Bone marrow (tissue), 2 donors: ENCODE results near the gene NPHP4.
A peak's percentile ranks its signal among the peaks of the same experiment; 100 is the strongest.
"Not testable (repeated sequence)": the region's sequence is repeated elsewhere in the genome, so short reads cannot be mapped to it uniquely, and the experiment has no call there.

Experiments
- DNase-seq, 2 donors: peaks; one replicate each; lab custom pipeline; 2025; lab: John Stamatoyannopoulos, UW

NPHP4 gene

DNA sequence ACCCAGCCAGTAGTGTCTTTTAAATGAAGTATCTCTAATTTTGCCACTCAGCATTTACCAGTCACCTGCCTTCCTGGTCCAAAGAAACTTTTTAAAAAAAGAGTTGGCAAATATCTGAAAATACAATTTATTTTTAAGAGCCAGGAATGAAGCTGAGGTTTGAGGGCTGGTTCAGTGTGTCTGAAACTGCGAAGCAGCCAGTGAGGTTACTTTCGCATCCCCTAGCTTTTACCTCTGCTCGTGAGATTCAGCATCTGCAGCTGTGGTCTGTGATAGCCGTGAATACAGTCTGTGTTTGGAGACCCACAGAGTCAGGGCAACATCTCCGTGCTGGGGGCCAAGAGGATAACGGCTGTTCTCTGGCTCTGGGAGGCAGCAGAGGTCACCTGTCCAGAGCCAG lies 32.2 kb upstream of the NPHP4 start:
- no peak for DNase-seq

DNA sequence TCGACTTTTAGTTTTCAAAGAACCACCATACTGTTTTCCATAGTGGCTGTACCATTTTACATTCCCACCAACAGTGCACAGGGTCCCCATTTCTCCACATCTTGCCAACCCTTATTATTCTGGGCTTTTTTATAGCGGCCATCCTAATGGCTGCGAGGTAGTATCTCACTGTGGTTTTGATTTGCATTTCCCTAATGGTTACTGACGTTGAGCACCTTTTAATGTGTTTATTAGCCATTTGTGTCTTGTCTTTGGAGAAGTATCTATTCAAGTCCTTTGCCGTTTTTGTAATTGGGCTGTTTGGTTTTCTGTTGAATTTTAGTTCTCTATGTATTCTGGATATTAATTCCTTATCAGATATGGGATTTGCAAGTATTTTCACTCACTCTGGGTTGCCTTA lies 31.1 kb upstream of the NPHP4 start:
- no peak for DNase-seq

DNA sequence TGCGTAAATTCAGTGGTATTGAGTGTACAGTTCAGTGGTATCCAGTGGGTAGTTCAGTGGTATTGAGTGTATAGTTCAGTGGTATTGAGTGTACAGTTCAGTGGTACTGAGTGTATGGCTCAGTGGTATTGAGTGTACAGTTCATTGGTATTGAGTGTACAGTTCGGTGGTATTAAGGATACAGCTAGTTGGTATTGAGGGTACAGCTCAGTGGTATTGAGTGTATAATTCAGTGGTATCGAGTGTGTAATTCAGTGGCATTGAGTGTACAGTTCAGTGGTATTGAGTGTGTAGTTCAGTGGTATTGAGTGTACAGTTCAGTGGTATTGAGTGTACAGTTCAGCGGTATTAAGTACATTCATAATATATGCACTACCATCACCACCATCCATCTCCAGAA lies 30.0 kb upstream of the NPHP4 start:
- DNase-seq: no peak

DNA sequence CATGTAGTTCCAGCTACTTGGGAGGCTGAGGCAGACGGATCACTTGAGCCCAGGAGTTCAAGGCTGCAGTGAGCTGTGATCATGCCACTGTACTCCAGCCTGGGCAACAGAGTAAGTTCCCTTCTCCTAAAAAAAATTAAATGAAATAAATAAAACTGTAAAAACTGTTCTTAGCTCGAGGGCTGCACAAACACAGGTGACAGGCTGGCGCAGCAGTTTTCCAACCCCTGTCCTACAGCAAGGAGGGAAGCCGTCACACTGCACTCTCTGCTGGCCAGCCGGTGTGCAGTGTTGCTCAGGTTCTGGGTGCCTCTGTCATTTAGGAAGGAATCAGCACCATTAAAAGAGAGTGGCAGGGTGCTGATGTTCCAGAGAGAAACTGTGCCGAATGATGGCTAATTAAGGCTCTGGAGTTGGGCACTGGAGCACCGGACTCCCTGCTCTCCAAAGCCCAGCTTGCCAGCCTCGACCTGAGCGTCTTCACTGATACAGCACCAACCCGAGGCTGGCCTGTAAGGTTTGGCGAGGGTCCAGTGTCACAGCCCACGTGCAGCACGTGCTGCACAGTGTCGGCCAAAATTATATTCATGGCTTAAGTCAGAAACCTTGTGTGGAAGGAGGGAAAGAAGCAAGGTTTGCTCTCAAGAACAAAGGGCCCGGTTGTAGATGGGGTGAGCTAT lies 27.1 kb upstream of the NPHP4 start:
- no peak for DNase-seq

DNA sequence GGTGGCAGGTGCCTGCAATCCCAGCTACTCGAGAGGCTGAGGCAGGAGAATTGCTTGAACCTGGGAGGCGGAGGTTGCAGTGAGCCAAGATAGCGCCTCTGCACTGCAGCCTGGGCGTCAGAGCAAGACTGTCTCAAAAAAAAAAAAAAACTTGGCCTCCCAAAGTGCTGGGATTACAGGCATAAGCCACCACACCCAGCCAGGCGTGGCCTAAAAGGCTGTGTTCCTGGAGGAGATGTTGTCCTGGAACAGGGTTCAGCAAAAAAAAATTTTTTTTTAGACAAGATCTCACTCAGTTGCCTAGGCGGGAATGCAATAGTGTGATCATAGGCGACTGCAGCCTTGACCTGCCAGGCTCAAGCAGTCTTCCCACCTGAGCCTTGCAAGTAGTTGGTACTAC lies 25.4 kb upstream of the NPHP4 start:
- DNase-seq: not testable (repeated sequence)

DNA sequence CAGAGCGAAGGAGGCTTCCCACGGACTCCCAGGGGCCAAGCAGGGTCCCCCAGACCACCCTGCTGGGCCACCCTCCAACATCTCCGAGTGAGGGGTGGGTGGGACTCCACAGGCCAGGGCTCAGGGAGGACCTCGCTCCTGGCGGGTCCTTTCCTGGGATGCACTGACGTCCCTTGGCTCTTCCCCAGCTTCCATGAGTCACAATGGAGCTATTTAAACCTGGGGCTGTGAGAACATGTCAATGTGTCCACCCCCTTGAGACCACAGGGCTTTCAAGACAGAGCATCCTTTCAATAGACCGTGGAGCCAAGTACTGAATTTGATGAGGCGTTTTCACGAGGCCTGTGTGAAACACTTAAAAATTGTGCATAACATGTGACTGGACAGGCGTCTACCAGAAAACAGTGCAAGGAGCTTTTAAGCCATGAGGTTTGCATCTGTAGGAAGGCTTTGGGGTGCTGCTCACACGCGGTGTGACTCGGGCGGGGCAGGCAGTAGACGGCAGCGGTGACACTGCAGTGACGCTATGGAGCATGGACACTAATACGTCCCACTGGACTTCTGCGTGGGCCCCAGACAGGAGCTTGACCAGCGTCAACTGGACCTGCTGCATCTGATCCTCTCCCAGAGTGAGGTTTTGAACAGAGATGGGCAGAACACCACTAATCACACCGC lies 24.1 kb upstream of the NPHP4 start:
- DNase-seq: no peak

DNA sequence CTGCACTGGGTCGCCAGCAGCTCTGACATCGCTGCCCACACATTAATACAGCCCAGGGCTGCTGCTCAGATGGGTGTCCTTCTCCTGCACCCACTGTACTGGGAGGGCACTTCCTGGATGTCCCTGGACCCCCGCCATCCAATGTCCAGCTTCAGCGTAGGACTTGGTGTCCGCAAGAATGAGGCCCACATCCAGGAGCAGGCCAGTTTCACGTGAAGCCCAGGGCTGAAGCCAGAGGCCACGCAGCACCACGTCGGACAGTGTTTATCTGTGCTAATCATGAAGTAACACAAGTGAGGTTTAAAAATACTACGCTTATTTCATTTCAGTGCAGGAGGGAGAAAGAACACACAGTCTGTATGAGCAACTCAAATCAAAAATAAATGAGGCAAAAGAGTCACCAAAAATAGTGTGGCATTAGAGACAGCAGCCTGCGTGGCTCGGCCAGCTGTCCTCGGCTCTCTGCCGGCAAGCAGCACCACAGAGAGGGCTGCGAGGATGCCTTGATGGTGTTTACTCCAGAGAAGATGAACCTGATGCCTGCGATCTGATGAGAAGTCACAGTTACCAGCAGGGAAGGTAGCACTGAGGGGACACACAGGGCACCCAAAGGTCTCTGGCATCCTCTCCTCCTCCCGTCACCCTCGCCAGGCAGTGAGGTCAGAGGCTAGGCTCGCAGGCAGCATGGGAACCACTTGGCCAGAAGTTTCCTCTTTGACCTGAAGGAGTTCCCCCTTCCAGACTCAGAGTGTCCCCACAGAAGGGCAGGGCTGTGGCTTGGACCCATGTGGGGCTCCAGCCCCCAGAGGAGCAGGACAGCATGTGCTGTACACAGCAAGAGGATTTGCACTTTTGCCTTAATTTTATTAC lies 22.1 kb upstream of the NPHP4 start:
- no peak for DNase-seq

DNA sequence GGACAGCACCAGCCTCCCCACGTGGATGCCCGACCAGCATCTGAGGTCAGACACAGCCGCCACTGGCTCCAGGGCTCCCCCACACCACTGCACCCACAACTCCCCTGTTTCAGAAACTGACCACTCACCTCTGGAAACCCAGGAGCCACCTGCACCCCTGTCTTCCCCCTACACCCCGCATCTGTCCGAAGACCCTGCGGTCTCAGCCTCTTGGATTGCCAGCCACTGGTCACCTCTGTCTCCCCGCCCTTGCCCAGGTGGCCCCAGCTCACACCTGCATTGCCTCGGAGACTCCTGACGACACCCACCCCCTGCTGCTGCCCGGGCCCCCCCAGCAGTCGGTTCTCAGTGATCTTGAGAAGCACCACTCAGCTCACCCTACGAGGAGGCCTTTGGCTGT lies 21.3 kb upstream of the NPHP4 start:
- no peak for DNase-seq

DNA sequence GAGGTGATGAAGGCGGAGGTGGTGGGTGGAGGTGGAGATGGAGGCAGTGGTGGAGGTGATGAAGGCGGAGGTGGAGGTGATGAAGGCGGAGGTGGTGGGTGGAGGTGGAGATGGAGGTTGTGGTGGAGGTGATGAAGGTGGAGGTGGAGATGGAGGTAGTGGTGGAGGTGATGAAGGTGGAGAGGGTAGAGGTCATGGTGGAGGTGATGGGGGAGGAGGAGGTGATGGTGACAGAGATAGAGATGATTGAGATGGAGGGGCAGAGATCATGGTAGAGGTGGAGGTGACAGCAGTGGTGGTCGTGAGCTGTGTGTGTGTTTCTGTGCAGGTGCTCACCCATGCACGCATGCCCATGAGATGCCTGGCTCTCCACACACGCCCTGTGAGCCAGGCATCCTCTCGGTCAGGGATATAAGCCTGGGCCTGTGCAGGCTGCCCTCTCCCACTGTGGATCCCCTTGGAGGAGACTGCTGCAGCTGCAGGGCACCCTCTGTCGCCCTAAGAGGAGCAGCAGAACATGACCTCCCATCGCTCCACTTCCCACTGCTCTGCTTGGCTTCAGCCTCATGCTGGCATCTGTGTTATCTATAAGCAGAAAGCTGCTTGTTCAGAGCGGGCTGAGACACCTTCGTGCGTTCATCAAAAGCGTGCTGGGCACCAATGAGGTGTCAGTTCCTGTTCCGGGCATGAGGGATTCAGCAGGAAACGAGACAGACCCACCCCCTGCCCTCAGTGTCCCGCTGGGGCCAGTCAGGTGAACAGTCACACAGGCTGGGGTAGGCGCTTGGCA lies 20.5 kb upstream of the NPHP4 start:
- DNase-seq: no peak

DNA sequence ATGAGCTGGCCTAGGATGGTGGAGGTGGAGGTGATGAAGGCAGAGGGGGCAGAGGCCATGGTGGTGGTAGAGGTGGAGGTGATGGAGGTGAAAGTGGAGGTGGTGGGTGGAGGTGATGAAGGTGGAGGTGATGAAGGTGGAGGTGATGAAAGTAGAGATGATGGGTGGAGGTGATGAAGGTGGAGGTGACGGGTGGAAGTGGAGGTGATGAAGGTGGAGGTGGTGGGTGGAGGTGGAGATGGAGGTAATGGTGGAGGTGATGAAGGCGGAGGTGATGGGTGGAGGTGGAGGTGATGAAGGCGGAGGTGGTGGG lies 19.7 kb upstream of the NPHP4 start:
- DNase-seq: no peak

DNA sequence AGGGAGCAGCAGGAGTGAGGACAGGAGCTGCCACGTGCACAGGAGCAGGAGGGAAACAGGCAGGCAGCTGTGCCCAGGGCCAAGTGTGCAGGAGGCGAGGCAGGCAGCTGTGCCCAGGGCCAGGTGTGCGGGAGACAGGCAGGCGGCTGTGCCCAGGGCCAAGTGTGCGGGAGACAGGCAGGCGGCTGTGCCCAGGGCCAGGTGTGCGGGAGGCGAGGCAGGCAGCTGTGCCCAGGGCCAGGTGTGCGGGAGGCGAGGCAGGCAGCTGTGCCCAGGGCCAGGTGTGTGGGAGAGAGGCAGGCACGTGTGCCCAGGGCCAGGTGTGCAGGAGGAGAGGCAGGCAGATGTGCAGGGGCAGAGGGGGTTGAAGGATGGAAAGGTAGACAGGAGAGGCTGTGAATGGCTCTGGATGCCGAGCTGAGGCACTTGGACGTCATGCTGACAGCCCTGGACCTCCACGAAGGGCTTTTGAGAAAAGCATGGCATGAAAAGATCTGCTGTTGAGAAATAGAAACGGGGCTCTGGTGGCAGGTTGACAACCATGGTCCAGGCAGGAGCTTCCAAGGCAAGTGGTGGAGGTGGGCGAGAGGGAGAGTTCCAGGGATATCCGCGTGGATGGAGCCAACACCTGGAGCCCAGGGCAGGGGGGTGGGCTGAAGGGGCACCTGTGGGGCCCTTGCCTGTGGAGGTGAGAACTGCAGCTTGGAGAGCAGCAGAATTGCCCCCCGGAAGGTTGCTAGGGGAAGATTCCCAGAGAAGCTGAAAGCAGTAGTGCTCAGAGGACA lies 19.1 kb upstream of the NPHP4 start:
- no peak for DNase-seq

DNA sequence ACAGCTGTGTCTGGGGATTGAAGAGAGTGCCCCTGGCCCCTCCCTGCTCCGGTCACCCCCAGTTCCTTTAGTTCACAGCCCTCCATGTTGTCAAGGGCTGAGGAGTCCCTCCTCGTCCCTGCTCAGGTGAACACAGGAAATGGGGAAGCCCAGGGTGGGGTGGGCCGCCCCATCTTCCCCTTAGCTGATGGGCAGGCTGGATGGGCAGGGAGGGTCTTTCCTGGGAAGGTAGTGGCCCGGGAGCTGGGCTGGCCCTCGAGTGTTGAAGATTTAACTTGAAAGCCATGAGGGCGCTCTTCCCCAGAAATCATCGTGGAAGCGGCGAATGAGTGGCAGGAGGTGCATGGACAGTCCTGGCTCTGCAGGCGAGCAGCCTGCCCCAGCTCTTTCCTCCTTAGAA lies 18.3 kb upstream of the NPHP4 start:
- no peak for DNase-seq

DNA sequence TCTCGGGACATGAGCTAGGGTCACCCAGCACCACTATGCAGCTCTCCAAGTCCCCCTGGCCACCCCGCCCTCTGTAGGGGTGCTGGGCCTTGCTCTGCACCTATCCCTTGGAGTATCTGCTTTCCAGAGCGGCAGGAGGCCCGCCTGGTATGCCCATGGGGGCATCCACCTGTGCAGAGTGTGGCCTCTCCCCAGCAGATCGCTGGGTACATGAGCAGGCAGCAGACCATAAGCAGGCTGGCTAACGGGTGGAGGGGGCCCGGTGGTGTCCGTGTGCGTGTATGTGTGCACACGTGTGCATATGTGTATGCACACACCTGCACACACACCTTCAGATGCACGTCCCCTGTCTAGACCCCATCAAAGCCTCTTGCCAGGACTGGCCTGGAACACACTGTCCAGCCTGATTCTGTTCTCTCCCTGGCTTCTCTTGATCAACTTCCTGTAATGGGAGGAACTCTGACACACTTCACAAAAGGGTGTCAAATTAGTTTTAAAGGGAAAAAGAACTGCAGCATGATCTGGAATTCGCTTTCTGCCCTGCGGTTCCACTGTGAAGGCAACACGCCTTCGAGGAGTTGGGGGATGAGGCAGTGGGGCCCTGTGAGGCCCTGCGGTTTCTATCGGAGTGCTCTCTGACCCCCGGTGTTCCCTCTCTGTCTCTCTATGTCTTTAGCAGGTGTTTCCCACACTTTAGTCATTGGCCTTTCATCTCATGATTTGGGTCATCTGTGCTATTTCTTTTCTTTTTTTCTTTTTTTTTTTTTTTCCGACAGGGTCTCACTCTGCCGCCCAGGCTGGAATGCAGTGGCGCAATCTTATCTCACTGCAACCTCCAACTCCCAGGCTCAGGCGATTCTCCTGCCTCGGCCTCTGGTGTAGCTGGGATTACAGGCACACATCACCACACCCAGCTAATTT lies 17.2 kb upstream of the NPHP4 start:
- no peak for DNase-seq

DNA sequence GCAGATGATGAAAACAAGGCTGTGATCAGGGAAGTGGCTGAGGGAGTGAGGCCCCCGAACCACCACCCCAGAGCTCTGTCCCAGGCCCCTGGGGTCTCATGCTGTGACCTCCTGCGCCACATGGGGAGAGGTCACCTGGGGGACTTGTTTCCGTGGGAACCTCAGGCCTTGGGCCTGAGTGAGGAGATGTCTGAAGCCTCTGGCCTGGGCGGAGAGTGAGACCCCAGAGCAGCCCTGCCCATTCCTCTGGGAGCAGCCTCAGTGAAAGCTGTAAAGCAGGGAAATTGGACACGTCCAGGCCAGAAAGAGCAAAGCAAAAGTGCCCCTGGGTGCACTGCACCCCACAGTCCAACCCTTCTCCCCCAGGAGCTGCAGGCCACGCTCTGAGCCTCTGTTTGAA lies 16.5 kb upstream of the NPHP4 start:
- DNase-seq: no peak

DNA sequence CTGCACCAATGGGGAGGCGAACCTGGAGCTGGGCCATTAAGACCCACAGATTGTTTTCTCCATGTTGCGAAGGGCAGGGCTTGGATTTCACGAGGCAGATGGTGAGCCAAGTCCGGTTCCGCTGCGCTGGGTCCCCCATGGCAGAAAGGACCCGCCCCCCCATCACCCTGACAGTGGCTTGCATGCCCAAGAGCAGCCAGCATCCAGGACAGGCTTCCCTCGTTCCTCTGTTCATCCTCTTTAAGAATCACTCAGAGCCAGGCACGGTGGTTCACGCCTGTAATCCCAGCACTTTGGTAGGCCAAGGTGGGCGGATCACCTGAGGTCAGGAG lies 15.8 kb upstream of the NPHP4 start:
- DNase-seq: no peak

DNA sequence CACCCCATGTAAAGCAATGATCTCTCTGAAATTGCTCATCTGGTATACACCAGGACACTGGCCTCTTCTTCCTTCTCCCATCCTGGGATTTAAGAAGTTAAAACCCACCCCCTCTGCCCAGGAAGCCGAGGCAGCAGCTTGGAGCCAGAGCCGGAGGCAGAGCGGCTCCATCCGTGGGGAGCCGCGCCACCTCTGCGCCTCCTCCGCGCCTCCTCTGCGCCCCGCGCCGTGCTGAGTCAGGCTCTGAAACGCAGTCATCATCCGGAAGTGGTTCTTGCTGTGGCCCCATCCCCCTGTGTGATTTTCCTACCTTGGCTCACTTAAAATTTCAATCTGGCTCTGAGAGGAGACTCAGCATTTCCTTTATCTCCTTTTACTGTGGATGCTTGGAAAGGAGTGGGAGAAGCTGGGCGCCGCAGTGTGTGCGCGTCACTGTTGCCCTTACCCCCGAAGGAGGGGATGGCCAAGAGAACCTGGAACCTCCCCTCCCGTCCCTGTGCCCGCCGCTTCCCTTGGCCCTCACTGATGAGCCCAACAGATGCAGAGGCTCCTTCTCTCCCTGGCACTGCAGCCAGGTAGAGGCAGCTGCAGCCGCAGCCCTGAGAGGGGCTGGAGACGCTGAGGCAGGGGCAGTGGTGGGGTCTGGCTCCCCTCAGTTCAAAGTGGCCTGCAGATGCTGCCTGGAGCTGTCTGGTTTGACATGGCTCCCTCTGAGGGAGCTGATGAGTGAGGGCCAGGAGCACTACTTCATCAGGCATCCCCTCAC lies 15.3 kb upstream of the NPHP4 start:
- no peak for DNase-seq

DNA sequence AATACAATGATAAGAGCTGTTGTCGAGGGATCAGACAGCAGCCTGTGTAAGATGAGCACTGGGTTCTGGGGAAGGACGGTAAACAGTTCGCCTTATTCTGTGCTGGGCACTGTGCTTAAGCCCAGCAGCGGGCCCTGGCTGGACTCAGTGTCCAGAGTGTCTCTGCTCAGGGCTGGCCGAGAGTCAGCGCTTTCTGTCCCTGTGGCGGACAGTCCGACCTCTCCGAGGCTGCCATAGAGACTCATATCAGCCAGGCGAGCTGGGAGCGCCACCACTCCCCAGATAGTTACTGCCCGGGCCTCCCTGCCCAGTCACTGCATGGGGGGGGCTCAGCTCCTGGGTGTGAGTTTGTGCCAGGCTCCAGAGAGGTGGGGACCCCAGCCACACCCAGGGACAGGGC lies 14.7 kb upstream of the NPHP4 start:
- DNase-seq: no peak

DNA sequence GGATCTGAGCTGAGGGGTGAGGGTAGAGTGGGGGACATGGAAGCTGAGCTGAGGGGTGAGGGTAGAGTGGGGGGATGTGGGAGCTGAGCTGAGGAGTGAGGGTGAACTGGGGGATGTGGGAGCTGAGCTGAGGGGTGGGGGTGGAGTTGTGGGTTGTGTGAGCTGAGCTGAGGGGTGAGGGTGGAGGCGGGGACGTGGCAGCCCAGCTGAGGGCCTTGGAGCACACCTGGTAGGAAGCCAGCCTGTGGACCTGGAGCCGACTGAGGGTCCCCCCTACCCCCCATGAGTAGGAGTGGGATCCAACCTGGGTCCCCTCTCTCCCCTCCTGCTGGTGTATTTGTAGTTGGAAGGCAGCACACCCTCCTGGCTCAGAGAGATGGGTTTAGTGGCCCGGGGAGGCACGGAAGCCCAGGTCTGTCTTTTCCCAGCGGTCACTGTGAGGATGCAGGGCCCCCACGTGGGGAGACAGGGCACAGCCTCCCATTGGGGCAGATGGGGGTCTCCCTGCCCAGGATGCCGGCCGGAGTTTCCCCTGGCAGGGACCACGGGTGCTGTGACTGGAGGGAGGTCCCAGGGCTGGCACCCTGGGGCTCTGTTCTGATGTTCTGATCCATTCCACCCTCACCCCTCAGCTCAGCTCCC lies 13.2 kb upstream of the NPHP4 start:
- peak in 1 of 2 donors; percentile 2 for DNase-seq

DNA sequence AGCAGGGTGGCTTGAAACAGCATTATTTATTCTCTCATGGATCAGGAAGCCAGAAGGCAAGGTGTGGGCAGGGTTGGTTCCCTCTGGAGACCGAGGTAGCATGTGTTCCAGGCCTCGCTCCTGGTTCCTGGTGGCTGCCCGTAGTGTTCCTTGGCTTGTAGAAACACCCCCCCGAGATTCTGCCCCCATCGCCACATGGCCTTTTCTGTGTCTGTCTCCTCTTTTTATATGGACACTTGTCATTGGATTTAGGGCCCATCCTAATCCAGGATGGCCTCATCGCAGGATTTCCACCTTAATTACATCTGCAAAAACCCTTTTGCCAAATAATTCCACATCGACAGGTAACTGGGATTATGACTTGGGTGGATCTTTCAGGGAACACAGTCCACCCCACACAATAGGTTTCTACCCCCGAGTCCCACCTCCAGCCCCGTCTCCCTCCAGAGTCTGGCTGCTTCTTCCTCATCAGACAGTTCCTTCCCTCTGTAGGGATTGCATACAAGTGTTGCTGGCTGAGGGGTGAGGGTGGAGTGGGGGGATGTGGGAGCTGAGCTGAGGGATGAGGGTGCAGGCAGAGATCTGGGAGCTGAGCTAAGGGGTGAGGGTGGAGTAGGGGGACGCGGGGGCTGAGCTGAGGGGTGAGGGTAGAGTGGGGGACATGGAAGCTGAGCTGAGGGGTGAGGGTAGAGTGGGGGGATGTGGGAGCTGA lies 12.3 kb upstream of the NPHP4 start:
- no peak for DNase-seq
